ENCODE data around the gene MAML2.

DNA sequence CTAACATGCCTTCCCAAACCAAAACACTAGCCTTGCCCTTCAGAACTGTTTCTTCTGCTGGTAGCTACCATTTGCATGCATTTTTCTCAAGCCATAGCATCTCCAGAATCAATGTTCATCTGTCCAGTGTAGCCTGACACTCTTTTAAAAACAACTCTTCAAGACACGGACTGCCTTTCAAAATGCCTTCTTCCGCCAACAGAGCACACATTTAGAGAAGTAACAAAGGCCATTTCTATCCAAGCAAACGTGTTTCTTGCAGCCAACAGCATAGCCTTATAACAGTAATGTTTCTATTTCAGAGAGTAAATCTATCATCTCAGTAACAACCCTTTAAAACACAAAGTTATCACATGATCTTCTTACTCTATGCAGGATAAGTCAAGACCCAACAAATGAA, 275.8 kb downstream of the MAML2 start:
- TF ChIP-seq, protein P1, sequence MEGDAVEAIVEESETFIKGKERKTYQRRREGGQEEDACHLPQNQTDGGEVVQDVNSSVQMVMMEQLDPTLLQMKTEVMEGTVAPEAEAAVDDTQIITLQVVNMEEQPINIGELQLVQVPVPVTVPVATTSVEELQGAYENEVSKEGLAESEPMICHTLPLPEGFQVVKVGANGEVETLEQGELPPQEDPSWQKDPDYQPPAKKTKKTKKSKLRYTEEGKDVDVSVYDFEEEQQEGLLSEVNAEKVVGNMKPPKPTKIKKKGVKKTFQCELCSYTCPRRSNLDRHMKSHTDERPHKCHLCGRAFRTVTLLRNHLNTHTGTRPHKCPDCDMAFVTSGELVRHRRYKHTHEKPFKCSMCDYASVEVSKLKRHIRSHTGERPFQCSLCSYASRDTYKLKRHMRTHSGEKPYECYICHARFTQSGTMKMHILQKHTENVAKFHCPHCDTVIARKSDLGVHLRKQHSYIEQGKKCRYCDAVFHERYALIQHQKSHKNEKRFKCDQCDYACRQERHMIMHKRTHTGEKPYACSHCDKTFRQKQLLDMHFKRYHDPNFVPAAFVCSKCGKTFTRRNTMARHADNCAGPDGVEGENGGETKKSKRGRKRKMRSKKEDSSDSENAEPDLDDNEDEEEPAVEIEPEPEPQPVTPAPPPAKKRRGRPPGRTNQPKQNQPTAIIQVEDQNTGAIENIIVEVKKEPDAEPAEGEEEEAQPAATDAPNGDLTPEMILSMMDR (conservative IDR thresholded peaks at IDR 0.05): no peak
- no peak for TF ChIP-seq EZH2 (IDR thresholded peaks at IDR 0.05; ENCODE audit: low read depth)

Measured in PC-9 (cell line).